T-helper 1 cell treated with Interleukin-12 subunit alpha and Interleukin-12 subunit beta and Interleukin-4 antibody, amounts not matched to agents 30 μg/mL and 1 μg/mL, for 36 hours (primary cell): ENCODE results near the gene ZSCAN4.

ENCODE experiments used
- H3K27ac Mint-ChIP-seq: one replicate; pipeline ENCODE4 v1.8.0; 2021; ENCODE audit warnings: mild to moderate bottlenecking, mixed read lengths
- H3K27me3 Mint-ChIP-seq: one replicate; pipeline ENCODE4 v1.8.0; 2021; ENCODE audit warnings: low read depth, mixed read lengths
- H3K36me3 Mint-ChIP-seq: one replicate; pipeline ENCODE4 v1.8.0; 2021; ENCODE audit warnings: low read depth, mixed read lengths
- H3K4me1 Mint-ChIP-seq: one replicate; pipeline ENCODE4 v1.8.0; 2021; ENCODE audit warnings: low read depth, mixed read lengths
- H3K4me3 Mint-ChIP-seq: one replicate; pipeline ENCODE4 v1.8.0; 2021; ENCODE audit warnings: mild to moderate bottlenecking, moderate library complexity, mixed read lengths
- H3K9me3 Mint-ChIP-seq: one replicate; pipeline ENCODE4 v1.8.0; 2021; ENCODE audit warnings: mixed read lengths

Gene ZSCAN4, protein sequence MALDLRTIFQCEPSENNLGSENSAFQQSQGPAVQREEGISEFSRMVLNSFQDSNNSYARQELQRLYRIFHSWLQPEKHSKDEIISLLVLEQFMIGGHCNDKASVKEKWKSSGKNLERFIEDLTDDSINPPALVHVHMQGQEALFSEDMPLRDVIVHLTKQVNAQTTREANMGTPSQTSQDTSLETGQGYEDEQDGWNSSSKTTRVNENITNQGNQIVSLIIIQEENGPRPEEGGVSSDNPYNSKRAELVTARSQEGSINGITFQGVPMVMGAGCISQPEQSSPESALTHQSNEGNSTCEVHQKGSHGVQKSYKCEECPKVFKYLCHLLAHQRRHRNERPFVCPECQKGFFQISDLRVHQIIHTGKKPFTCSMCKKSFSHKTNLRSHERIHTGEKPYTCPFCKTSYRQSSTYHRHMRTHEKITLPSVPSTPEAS

DNA sequence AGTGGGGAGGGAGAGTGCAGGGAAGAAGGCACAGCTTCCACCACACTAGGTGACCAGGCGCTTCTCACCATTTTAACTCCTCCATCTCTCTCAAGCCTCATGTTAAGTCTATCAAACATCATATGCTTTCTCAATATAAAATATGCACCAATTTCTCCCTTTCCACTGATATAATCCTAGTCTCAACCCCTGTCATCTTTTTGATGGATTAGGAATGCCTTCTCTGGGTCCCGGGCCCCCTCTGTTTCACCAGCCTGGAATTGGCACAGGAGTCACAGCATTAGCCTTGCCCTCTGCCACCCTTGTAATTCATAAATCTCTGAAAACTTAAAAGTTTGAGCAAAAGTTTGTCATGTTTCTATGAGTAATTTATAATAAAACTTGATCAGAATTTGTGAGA lies at the start of gene ZSCAN4:
ZSCAN4 (plus strand) TSS at position 301 of the 400 bp plus-strand sequence. CDS start 7,211 bp downstream, outside the sequence.
- peaks cover 10% of the 10 kb centered on the region for H3K27me3 Mint-ChIP-seq
- H3K36me3 Mint-ChIP-seq, result peaks cover 2% of the 10 kb centered on the region
- peaks cover 2% of the 10 kb centered on the region for H3K4me1 Mint-ChIP-seq
- peaks cover 30% of the 10 kb centered on the region for H3K9me3 Mint-ChIP-seq
- H3K27ac Mint-ChIP-seq, result no peak within 1 kb of the TSS
- H3K4me3 Mint-ChIP-seq, result no peak within 1 kb of the TSS

DNA sequence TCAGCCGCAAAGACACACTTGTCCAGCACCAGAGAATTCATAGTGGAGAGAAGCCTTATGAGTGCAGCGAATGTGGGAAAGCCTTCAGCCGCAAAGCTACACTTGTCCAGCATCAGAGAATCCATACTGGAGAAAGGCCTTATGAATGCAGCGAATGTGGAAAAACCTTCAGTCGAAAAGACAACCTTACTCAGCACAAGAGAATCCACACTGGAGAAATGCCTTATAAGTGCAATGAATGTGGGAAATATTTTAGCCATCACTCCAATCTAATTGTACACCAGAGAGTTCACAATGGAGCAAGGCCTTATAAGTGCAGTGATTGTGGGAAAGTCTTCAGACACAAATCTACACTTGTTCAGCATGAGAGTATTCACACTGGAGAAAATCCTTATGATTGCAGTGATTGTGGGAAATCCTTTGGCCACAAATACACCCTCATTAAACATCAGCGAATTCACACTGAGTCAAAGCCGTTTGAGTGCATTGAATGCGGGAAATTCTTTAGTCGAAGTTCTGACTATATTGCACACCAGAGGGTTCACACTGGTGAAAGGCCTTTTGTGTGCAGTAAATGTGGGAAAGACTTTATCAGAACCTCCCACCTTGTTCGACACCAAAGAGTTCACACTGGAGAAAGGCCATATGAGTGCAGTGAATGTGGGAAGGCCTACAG lies 47.9 kb upstream of the ZSCAN4 start:
- H3K9me3 Mint-ChIP-seq, result peaks cover 91% of the 10 kb centered on the region

DNA sequence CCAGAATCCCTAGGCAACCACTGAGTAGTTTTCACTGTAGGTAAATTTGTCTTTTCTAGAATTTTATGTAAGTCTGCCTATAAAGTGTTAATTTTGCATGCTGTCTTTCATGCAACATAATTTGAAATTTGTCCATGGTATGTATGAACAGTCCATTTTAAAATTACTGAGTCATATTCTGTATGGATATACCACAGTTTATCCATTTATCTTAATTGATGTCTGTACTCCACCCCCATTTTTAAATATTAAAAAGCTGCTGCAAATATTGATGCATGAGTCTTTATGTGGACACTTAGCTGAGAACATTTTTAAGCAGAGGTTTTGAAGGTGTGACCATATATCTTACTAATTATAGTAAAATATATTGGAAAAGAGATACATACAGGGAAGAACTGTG lies 45.6 kb upstream of the ZSCAN4 start:
- H3K4me3 Mint-ChIP-seq, result no peak overlapping the region
- H3K4me1 Mint-ChIP-seq, result no peaks in the 10 kb centered on the region
- H3K27me3 Mint-ChIP-seq, result no peaks in the 10 kb centered on the region
- H3K9me3 Mint-ChIP-seq, result peaks cover 85% of the 10 kb centered on the region
- peaks cover 68% of the 10 kb centered on the region for H3K36me3 Mint-ChIP-seq
- H3K27ac Mint-ChIP-seq, result no peak overlapping the region

More for the DNA sequence above, 47.9 kb upstream of the ZSCAN4 start:
- no peaks in the 10 kb centered on the region for H3K27me3 Mint-ChIP-seq
- peaks cover 3% of the 10 kb centered on the region for H3K4me1 Mint-ChIP-seq
- H3K36me3 Mint-ChIP-seq, result peaks cover 90% of the 10 kb centered on the region
- H3K27ac Mint-ChIP-seq, result no peak overlapping the region
- H3K4me3 Mint-ChIP-seq, result no peak overlapping the region

DNA sequence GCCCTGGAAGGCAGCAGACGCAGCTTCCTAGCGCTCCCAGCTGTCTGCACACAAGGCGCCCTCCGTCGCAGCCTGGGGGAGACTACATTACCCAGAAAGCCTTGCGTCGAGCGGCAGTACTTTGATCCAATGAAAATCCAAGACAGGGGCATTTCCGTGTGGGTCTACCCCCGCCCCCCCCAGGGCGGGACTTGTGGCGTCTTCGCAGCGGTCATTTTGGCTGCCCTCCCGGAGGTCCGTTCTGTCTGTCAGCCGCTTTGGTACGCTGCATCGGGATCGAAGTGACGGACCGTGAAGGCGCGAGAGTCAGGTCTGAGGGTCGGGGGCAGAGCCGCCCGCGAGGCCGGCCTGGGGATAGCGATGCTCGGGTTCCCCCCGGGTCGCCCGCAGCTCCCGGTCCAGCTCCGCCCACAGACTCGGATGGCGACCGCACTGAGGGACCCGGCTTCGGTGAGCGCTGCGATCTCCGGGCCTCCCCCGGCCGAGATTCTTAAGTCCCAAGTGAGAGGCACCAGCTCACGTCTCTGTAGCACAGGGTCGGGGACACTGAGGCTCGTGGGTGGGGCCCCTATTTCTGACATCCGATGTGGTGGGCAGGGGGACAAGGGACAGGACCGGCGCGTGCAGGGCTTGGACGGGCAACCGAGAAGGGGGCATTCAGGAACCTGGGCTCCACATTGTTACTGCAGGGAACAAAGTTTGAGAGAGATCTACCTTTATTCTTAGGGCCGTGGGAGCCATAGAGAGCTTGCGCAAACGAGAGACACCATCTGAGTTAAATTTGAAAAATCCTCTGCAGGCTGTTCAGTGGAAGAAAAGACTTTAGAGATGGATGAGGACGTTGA lies 35.5 kb upstream of the ZSCAN4 start, which contains the start of gene ZNF211:
ZNF211 (plus strand) TSS at position 182 of the 845 bp plus-strand sequence; CDS start at position 361, 179 bp downstream.
- Mint-ChIP-seq H3K9me3 (peaks cover 56% of the 10 kb centered on the region), H3K27ac (peak within 1 kb of the TSS; percentile 88), H3K4me1 (peaks cover 16% of the 10 kb centered on the region), H3K27me3 (no peaks in the 10 kb centered on the region), H3K4me3 (peak within 1 kb of the TSS; percentile 92), H3K36me3 (peaks cover 40% of the 10 kb centered on the region)

DNA sequence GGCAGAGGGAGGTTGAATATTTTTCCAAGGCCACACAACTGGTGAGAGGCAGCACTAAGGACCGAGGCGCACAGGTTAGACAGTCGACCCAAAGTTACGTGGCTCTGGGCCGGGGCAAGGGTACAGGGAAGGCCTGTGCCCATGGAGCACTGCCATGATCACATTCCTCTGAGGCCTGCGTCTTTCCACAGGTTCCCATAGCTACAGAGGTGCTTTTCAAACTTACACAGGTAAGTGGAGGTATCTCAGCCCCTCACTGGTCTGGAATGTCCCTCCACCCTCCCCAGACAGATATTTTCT lies 35.0 kb upstream of the ZSCAN4 start:
- H3K36me3 Mint-ChIP-seq, result peaks cover 46% of the 10 kb centered on the region
- peaks cover 58% of the 10 kb centered on the region for H3K9me3 Mint-ChIP-seq
- peak overlapping the region; percentile 92 for H3K4me3 Mint-ChIP-seq

DNA sequence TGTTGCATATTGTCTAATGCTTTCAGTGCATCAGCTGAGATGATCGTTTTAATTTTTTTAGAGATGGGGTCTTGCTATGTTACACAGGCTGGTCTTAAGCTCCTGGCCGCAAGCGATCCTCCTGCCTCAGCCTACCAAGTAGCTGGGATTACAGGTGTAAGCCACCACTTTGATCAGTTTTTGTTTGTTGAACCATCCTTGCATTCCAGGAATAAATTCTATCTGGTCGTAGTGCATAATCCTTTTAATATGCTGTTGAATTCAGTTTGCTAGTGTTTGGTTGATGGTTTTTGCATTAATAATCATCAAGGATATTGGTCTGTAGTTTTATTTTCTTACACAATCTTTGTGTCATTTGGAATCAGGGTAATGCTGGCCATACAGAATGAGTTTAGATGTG lies 31.4 kb upstream of the ZSCAN4 start:
- Mint-ChIP-seq H3K4me3 (no peak overlapping the region), H3K36me3 (peaks cover 80% of the 10 kb centered on the region), H3K4me1 (peaks cover 16% of the 10 kb centered on the region), H3K9me3 (peaks cover 78% of the 10 kb centered on the region), H3K27ac (no peak overlapping the region), H3K27me3 (no peaks in the 10 kb centered on the region)

More for the DNA sequence above, 35.0 kb upstream of the ZSCAN4 start:
- Mint-ChIP-seq H3K4me1 (peaks cover 16% of the 10 kb centered on the region), H3K27ac (no peak overlapping the region), H3K27me3 (no peaks in the 10 kb centered on the region)

DNA sequence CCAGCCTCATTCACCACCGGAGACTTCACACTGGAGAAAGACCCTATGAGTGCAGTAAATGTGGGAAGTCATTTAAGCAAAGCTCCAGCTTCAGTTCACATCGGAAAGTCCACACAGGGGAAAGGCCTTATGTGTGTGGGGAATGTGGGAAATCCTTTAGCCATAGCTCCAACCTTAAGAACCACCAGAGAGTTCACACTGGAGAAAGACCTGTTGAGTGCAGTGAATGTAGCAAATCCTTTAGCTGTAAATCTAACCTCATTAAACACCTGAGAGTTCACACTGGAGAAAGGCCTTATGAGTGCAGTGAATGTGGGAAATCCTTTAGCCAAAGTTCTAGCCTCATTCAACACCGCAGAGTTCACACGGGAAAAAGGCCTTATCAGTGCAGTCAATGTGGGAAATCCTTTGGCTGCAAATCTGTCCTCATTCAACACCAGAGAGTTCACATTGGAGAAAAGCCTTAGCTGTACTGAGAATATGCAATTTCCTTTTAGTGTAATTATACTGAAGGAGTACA lies 27.0 kb upstream of the ZSCAN4 start:
- no peaks in the 10 kb centered on the region for H3K4me1 Mint-ChIP-seq
- H3K27ac Mint-ChIP-seq, result no peak overlapping the region
- H3K9me3 Mint-ChIP-seq, result peaks cover 89% of the 10 kb centered on the region
- peaks cover 71% of the 10 kb centered on the region for H3K36me3 Mint-ChIP-seq
- no peaks in the 10 kb centered on the region for H3K27me3 Mint-ChIP-seq
- H3K4me3 Mint-ChIP-seq, result no peak overlapping the region

DNA sequence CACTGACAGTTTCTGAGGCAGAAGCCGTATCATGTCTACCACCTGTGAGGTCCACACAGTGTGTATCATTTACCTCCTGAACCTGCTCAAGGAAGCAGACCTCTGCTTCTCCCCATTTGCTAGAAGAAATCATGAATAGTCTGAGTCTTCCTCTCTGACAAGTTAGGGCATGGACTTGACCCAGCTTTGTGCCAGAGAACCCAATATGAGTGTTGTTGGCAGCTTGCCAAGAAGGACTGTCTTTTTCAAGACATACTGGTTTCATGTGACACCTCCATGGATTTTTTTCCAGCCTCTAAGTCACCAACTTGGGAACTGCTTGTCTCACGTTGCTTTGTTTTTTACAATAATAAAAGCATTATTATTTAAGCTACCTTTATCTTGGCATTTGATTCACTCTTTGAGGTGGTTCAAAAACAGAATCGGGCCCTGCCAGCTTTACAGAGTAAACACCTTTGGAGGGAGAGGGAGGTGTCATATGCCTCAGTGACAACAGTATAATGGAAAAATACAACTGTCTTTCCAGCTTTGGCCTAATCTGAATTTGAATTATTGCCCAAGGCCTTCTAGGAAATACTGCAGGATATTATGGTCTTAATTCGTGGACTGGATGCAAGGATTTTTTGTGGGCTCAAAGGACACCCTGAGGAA lies 26.2 kb upstream of the ZSCAN4 start:
- Mint-ChIP-seq H3K4me3 (no peak overlapping the region), H3K36me3 (peaks cover 64% of the 10 kb centered on the region), H3K4me1 (no peaks in the 10 kb centered on the region), H3K27me3 (no peaks in the 10 kb centered on the region), H3K27ac (no peak overlapping the region), H3K9me3 (peaks cover 89% of the 10 kb centered on the region)

DNA sequence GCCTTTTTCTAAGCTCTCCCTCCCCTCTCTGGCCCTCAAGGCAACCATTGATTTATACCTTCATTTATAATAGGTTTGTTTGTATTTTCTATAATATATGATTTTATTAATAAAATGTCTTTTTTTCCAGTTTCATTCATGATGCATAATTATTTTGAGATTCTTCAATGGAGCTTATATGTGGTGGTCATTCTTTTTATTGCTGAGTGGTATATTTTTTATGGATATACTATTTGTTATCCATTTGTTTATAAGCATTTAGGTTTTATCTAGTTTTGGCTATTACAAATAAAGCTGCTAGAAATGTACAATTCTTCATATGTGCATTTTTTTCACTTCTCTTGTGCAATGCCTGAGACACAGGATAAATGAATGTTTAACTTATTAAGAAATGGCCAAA lies 25.0 kb upstream of the ZSCAN4 start:
- Mint-ChIP-seq H3K27me3 (no peaks in the 10 kb centered on the region), H3K4me1 (no peaks in the 10 kb centered on the region), H3K4me3 (no peak overlapping the region), H3K9me3 (peaks cover 91% of the 10 kb centered on the region), H3K36me3 (peaks cover 54% of the 10 kb centered on the region), H3K27ac (no peak overlapping the region)

DNA sequence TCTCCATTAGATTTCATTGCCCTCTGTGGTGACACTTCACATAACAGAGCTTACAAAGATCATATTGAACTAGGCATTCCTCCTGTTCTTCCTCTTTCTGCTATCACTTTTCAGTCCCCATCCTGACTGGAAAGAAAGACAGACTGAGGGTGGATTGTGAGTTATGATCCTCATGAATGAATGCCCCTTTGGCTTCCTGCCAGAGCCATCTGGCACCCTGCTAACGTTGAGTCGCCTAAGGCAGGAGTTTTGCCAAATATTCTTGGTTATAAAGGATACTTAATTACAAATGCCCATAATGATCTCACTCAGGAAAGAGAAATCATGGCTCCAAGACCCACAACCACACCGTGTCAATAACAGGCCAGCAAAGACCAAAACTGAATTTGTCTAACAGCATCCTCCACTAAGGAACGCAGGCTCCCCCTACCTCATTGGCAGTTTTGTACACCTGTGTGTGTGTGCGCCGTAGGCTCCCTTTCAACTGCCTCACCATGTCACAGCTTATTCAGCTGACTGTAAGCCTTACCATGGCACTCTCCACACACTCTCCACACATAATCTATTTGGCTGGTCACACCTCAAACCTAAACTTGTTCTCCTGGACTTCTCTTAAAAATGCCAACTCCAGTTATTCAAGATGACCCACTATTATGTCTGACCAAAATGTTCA lies 20.3 kb upstream of the ZSCAN4 start:
- Mint-ChIP-seq H3K27ac (no peak overlapping the region), H3K4me3 (no peak overlapping the region), H3K4me1 (no peaks in the 10 kb centered on the region), H3K27me3 (no peaks in the 10 kb centered on the region), H3K9me3 (peaks cover 72% of the 10 kb centered on the region), H3K36me3 (peaks cover 6% of the 10 kb centered on the region)

DNA sequence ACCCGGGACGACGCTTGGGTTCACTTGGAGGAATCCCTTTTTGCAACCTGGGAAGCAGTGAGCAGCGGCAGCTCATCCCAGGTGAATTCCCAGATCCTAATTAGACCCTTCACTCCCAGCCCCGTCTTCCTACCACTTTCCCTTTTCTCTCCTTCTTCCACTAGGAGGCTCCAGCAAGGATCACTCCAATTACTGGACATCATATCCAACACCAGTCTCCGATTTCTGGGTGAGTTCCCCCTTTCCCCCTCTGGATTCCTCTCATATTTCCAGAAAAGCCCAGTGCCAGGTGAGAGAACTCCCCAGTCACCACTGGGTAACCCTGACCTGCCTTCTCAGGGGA lies 17.1 kb upstream of the ZSCAN4 start:
- Mint-ChIP-seq H3K36me3 (no peaks in the 10 kb centered on the region), H3K4me3 (no peak overlapping the region), H3K4me1 (no peaks in the 10 kb centered on the region), H3K27ac (no peak overlapping the region), H3K27me3 (no peaks in the 10 kb centered on the region), H3K9me3 (peaks cover 78% of the 10 kb centered on the region)

DNA sequence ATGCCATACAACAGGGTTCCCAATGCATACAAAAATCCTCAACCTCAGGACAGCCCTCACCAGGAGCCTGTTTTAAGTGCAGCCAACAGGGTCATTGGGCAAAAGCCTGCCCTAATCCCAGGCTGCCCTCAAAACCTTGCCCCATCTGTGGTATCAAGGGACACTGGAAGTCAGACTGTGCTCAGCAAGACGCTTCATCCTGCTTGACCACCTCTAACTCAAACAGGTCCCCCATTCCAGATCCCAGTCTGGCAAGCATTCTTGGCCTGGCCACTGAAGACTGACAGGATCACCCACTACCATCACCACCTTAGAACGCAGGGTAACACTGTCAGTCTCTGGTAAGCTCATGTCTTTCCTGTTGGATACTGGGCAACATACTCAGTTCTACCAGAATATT lies 15.0 kb upstream of the ZSCAN4 start:
- H3K27ac Mint-ChIP-seq, result no peak overlapping the region
- H3K4me1 Mint-ChIP-seq, result no peaks in the 10 kb centered on the region
- no peaks in the 10 kb centered on the region for H3K36me3 Mint-ChIP-seq
- H3K4me3 Mint-ChIP-seq, result no peak overlapping the region
- peaks cover 69% of the 10 kb centered on the region for H3K9me3 Mint-ChIP-seq
- no peaks in the 10 kb centered on the region for H3K27me3 Mint-ChIP-seq

DNA sequence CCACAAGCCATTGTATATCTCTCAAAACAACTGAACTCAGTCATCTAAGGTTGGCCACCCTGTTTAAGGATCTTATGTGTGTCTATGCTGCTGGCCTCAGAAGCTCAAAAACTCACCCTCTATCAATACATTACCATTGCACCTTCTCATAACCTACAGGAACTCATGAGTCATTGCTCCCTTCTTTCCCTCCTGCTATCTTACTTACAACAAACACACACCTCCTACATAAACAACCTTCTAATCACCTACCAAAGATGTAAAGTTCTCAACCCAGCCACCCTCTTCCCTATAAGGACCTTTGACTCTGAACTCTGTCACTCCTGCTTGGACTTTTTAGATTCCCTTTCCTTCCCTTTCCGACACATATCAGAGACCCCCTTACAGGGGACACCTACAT lies 13.3 kb upstream of the ZSCAN4 start:
- Mint-ChIP-seq H3K27ac (no peak overlapping the region), H3K4me1 (no peaks in the 10 kb centered on the region), H3K4me3 (no peak overlapping the region), H3K9me3 (peaks cover 69% of the 10 kb centered on the region), H3K36me3 (no peaks in the 10 kb centered on the region), H3K27me3 (no peaks in the 10 kb centered on the region)
